ENCODE measurements around the gene ADTRP.

The ADTRP gene

GRCh38 chr6:11778648-11779328, at the start of gene ADTRP:
Gene ADTRP (minus strand): TSS chr6:11778803. CDS start chr6:11778759, 44 bp downstream.
- no peak for DNase-seq

- DNase-seq: no peak
Measured at GRCh38 chr6:11826779-11827178, 48.2 kb upstream of the ADTRP start.

GRCh38 chr6:11824986-11825385, 46.4 kb upstream of the ADTRP start:
- no peak for DNase-seq

- no peak for DNase-seq
Measured at GRCh38 chr6:11822346-11822745, 43.7 kb upstream of the ADTRP start.

- DNase-seq: no peak
Measured at GRCh38 chr6:11821781-11822180, 43.2 kb upstream of the ADTRP start.

GRCh38 chr6:11820821-11821220, 42.2 kb upstream of the ADTRP start:
- DNase-seq: no peak

GRCh38 chr6:11819486-11819885, 40.9 kb upstream of the ADTRP start:
- no peak for DNase-seq

GRCh38 chr6:11815231-11815630, 36.6 kb upstream of the ADTRP start:
- DNase-seq: no peak

GRCh38 chr6:11814819-11815218, 36.2 kb upstream of the ADTRP start:
- no peak for DNase-seq

GRCh38 chr6:11814106-11814505, 35.5 kb upstream of the ADTRP start:
- DNase-seq: no peak

- no peak for DNase-seq
Measured at GRCh38 chr6:11813606-11814005, 35.0 kb upstream of the ADTRP start.

GRCh38 chr6:11812951-11813350, 34.3 kb upstream of the ADTRP start:
- DNase-seq: no peak

- no peak for DNase-seq
Measured at GRCh38 chr6:11812439-11812838, 33.8 kb upstream of the ADTRP start.

- DNase-seq: no peak
Measured at GRCh38 chr6:11811644-11812264, 33.2 kb upstream of the ADTRP start.

GRCh38 chr6:11810854-11811643, 32.4 kb upstream of the ADTRP start:
- DNase-seq: no peak

- DNase-seq: no peak
Measured at GRCh38 chr6:11810039-11810541, 31.5 kb upstream of the ADTRP start.

GRCh38 chr6:11808054-11808453, 29.5 kb upstream of the ADTRP start:
- no peak for DNase-seq

- no peak for DNase-seq
Measured at GRCh38 chr6:11806561-11807317, 28.1 kb upstream of the ADTRP start.

GRCh38 chr6:11805259-11806053, 26.9 kb upstream of the ADTRP start:
- DNase-seq: no peak

GRCh38 chr6:11804701-11805100, 26.1 kb upstream of the ADTRP start:
- no peak for DNase-seq

- DNase-seq: no peak
Measured at GRCh38 chr6:11804135-11804534, 25.5 kb upstream of the ADTRP start.

- no peak for DNase-seq
Measured at GRCh38 chr6:11803591-11803971, 25.0 kb upstream of the ADTRP start.
